ENCODE data around the gene DYNLT4. TPM values are rescaled to one million over a fixed set of nuclear protein-coding genes. Genes with fewer than 3 reads are reported as not detected.

Gene DYNLT4
- total and polyA plus RNA-seq, 2 of the 13 experiments (the other 11 are each of a cell fraction or from before 2014, with no cell fraction given): 0.77 TPM; not detected in 1

- TF ChIP-seq ZNF646 (CRISPR knock-in tag; IDR thresholded peaks at IDR 0.05) (no peak), BCL6 (CRISPR knock-in tag; IDR thresholded peaks at IDR 0.05) (0 out of 2 replicates have a peak, but pooled peaks have one; percentile 5), SALL1 (CRISPR knock-in tag; IDR thresholded peaks at IDR 0.05) (peak; percentile 62; the same call in 1 of the 2 replicates), CCDC6 (CRISPR knock-in tag; IDR thresholded peaks at IDR 0.05) (peak; percentile 88; the same call in 1 of the 2 replicates), THAP9 (CRISPR knock-in tag; IDR thresholded peaks at IDR 0.05; ENCODE audit: borderline replicate concordance) (peak; percentile 69; the same call in 1 of the 2 replicates), ZNF792 (CRISPR knock-in tag; IDR thresholded peaks at IDR 0.05) (peak; percentile 70; the same call in 1 of the 2 replicates), SSRP1 (CRISPR knock-in tag; IDR thresholded peaks at IDR 0.05) (peak; percentile 97), HIVEP1 (CRISPR knock-in tag; IDR thresholded peaks at IDR 0.05) (peak; percentile 62), ZNF318 (CRISPR knock-in tag; IDR thresholded peaks at IDR 0.05) (no peak; the same call in 1 of the 2 replicates)
Observed at GRCh38 chr1:44819608-44820327, 12.6 kb upstream of the DYNLT4 start (continued).
